Measurements from ENCODE around the gene NCLN.
A peak's percentile ranks its signal among the peaks of the same experiment; 100 is the strongest.

Gene NCLN

DNA sequence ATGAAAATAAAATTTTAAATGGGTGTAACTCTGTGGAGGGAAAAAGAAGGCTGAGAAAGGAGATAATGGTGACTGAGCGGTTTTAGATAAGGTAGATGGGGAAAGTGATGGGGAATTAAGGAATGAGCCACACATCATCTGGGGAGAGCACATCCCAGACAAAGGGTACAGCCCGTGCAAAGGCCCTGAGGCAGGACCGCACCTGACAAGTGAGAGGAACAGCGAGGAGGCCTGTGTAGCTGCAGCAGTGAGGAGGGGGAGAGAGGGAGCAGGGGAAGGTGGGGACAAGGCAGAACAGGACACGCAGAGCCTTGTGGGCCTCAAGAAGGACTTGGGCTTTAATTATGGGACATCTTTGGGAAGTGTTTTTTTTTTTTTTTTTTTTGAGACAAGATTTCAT, 37.0 kb downstream of the NCLN start:
- TF ChIP-seq, protein P1, sequence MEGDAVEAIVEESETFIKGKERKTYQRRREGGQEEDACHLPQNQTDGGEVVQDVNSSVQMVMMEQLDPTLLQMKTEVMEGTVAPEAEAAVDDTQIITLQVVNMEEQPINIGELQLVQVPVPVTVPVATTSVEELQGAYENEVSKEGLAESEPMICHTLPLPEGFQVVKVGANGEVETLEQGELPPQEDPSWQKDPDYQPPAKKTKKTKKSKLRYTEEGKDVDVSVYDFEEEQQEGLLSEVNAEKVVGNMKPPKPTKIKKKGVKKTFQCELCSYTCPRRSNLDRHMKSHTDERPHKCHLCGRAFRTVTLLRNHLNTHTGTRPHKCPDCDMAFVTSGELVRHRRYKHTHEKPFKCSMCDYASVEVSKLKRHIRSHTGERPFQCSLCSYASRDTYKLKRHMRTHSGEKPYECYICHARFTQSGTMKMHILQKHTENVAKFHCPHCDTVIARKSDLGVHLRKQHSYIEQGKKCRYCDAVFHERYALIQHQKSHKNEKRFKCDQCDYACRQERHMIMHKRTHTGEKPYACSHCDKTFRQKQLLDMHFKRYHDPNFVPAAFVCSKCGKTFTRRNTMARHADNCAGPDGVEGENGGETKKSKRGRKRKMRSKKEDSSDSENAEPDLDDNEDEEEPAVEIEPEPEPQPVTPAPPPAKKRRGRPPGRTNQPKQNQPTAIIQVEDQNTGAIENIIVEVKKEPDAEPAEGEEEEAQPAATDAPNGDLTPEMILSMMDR (IDR thresholded peaks at IDR 0.05; ENCODE audit: control insufficient read depth, extremely low read depth, insufficient read depth), result no peak
- no peak overlapping the region for H3K4me3 ChIP-seq (ENCODE audit: low read depth, low read length)
- DNase-seq (ENCODE audit: low read depth), result no peak

DNA sequence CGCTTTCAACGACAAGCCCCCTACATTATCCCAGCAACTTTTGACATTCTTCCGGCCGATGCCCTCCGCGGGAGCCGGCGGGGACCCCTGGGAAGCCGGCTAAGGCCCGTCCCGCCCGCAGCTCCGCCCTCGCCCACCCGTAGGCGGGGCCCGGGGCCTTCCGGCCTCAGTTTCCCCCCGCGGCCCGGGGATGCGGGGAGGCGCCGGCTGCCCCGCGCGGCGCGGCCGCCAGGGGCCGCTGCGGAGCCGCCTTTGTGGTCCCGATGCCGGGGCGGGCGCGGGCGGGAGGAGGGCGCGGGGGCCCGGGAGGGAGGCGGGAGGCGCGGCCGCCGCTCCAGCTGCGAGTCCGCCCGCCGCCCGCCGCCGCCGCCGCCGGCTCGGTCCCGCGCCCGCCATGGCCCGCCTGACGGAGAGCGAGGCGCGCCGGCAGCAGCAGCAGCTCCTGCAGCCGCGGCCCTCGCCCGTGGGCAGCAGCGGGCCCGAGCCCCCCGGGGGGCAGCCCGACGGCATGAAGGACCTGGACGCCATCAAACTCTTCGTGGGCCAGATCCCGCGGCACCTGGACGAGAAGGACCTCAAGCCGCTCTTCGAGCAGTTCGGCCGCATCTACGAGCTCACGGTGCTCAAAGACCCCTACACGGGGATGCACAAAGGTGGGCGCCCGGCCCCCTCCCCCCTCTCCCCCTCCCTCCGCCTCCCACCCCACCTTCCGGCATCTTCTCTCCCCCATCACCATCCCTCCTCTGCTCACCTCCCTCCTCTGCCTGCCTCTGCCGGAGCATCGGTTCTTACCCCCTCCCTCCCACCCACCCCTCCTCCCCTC, 38.8 kb downstream of the NCLN start, which contains the start of gene CELF5:
CELF5 (plus strand) TSS at position 316 of the 823 bp plus-strand sequence; CDS start at position 395, 79 bp downstream.
- no peak within 1 kb of the TSS for H3K4me3 ChIP-seq (ENCODE audit: low read depth, low read length)

DNA sequence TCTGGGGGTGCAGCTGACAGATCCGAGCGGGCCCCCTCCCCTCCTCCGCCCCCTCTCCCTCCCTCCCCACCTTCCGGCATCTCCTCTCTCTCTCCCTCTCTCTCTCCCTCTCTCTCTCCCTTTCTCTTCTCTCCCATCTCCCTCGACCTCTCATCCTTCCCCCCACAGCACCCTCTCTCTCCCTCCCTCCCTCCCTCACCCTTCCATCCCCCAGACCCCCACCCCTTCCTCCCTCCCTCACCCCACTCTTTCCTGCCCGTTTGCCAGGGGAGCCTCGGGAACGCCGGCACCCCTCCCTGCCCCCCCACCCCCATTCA, 39.4 kb downstream of the NCLN start:
- DNase-seq (ENCODE audit: low read depth), result no peak
- no peak overlapping the region for H3K4me3 ChIP-seq (ENCODE audit: low read depth, low read length)
- TF ChIP-seq, protein P1 (IDR thresholded peaks at IDR 0.05; ENCODE audit: control insufficient read depth, extremely low read depth, insufficient read depth), result no peak

More for the DNA sequence above, 38.8 kb downstream of the NCLN start, which contains the start of gene CELF5:
- TF ChIP-seq, protein P1 (IDR thresholded peaks at IDR 0.05; ENCODE audit: control insufficient read depth, extremely low read depth, insufficient read depth), result peak; percentile 67
- DNase-seq (ENCODE audit: low read depth), result no peak

DNA sequence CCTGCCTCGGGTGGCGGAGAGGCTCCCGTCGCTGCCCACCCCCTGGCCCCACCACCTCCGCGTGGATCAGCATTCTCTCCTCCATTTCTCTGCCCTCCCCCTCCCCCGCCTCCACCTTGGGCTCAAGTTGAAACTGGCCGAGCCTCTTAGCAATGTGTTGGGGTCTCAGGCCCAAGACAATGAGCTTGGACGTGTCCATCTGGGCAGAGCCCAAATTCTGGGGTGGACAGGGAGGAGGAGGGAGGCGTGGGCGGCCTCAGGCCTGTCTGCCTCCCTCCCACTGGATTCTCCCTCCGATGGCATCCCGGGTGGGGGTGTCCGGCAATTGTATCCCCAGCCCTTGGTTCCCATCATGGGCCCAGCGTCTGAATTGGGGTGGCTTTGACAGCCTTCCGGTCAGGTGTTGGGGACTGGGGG, 40.0 kb downstream of the NCLN start:
- DNase-seq (ENCODE audit: low read depth), result no peak
- TF ChIP-seq, protein P1 (IDR thresholded peaks at IDR 0.05; ENCODE audit: control insufficient read depth, extremely low read depth, insufficient read depth), result no peak
- H3K4me3 ChIP-seq (ENCODE audit: low read depth, low read length), result no peak overlapping the region

DNA sequence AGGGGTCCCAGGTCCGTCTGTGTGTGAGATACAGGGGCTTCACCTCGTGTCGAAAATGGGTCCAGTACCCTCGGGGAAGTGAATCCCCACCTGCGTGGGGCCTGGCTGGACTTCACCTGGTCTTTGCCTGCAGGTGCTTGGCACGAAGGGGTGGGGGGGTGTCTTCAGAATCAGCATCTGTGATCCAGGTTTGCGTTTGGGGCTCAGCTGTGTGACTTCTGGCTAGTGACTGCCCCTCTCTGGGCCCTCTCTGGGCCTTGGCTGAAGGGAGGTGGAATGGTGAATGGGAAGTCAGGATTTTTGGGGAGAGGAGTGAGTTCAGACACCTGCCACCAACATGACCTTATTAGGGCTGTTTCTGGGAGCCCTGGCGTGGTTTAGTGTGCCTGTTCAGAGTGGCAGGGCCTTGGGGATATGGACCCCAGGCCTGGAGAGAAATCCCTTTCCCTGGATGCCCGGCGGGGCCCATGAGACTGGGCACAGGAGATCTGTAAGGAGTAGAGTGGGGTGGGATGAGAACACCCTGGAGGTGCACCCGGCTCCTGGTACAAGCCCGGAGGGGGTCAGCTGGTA, 41.4 kb downstream of the NCLN start:
- no peak for DNase-seq (ENCODE audit: low read depth)
- no peak overlapping the region for H3K4me3 ChIP-seq (ENCODE audit: low read depth, low read length)
- TF ChIP-seq, protein P1 (IDR thresholded peaks at IDR 0.05; ENCODE audit: control insufficient read depth, extremely low read depth, insufficient read depth), result no peak

GRCh38 chr19:3229346-3229743, 43.6 kb downstream of the NCLN start:
- H3K4me3 ChIP-seq (ENCODE audit: low read depth, low read length), result no peak overlapping the region
- DNase-seq (ENCODE audit: low read depth), result no peak
- TF ChIP-seq, protein P1 (IDR thresholded peaks at IDR 0.05; ENCODE audit: control insufficient read depth, extremely low read depth, insufficient read depth), result no peak
